HG02571 (cell line): ENCODE results near the gene SULT1A1.

Source experiments
- ATAC-seq: cut with Tn5 transposase; IDR thresholded peaks from one replicate; pipeline ENCODE4 v1.9.1; 2021; ENCODE audit warnings: mild to moderate bottlenecking, moderate library complexity; ENCODE audit not compliant: unreplicated experiment

The SULT1A1 gene

DNA sequence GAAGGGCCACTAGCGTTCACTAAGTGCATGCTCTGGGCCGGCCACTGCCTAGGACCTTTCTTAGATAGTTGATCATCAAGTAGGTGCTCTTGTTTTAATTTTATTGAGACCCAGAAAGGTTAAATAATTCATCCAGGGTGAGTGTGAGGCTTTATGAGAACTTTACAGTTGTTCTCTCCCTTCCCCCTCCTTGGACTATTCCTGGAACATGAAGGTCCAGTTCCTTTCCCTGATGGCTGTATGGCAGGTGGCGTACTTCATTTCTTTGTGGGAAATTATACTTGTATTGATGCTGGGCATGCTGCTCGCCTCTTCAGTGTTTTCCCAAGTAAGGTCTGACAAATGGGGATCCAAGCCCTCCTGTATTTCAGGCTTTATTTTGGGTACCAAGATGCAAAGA lies 47.6 kb downstream of the SULT1A1 start:
- ATAC-seq: no peak

DNA sequence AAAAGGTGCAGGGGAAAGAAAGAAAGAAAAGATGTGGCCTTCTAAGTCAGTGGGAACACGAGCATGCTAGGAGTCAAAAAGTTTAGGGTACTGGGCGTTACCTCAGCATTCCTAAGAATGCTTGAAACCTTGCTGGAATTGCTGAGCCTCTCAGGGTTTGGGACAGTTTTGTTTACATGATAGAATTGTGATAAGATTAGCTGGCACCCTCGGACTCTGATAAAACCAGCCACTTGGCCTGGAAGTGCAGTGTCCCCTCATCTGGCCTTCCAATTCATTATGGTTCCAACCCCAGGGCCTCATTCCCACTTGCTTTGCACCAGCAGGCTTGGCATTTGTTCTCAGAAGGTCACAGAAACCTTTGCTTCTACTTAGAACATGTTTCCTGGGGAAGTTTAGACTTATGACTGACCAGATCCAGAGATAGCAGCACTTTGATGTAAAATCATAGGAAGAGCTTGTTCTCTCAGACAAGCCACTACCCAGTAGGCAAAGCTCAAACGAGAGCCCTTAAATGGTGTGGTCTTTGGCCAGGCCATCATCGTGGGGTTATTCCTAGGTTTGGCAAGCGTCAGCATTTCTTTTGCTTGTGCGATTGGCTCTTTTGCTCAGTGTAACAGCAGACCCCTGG lies 48.2 kb downstream of the SULT1A1 start:
- ATAC-seq: no peak

DNA sequence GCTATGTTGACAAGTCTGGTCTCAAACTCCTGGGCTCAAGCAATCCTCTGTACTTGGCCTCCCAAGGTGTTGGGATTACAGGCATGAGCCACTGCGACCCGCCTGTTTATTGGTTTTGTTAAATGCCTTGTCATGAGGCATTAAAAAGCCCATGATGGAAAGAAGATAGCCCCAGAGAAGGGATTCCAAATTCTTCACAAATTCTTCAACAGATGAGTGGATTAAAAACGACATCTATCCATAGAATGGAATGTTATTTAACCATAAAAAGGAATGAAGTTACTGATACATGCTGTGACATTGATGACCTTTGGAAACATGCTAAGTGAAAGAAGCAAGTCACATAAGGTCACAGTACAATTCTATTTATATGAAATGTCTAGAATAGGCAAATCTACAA lies 51.4 kb downstream of the SULT1A1 start:
- no peak for ATAC-seq

- no peak for ATAC-seq
Measured at GRCh38 chr16:28556914-28557320, 52.9 kb downstream of the SULT1A1 start.

GRCh38 chr16:28555561-28555960 lies 54.3 kb downstream of the SULT1A1 start:
- no peak for ATAC-seq
